MCF 10A (cell line): ENCODE results near the gene RXYLT1. TPM values are rescaled to one million over a fixed set of nuclear protein-coding genes. Genes with fewer than 3 reads are reported as not detected.

Experiments
- BruUV-seq: library from RNA; stranded (reverse); fragments of 400-500 nt; replicated peaks from 2 replicates; lab custom pipeline; 2021; lab: Mats Ljungman, UMichigan
- CTCF ChIA-PET: fragments of 300-600 bp; sonication (Branson Sonifier 250); formaldehyde crosslinking; extraction: SDS; loops from one replicate; lab custom pipeline; 2021; ENCODE audit warnings: antibody characterized with exemption, inconsistent platforms; lab: Yijun Ruan, JAX
- POLR2A ChIA-PET: fragments of 300-600, 350-650 bp; sonication (Branson Sonifier 250); formaldehyde crosslinking; extraction: SDS; loops from one replicate; lab custom pipeline; 2020; ENCODE audit warnings: antibody characterized with exemption, inconsistent platforms; lab: Yijun Ruan, JAX
- DNase-seq: peaks from one replicate; pipeline ENCODE4 v3.0.0-alpha.2; 2018; ENCODE audit not compliant: unreplicated experiment
- H3K27ac Mint-ChIP-seq: one replicate; pipeline ENCODE4 v1.8.0; 2022; ENCODE audit warnings: mild to moderate bottlenecking, low read depth, mixed read lengths; ENCODE audit not compliant: unreplicated experiment
- H3K27me3 Mint-ChIP-seq: one replicate; pipeline ENCODE4 v1.8.0; 2022; ENCODE audit warnings: mixed read lengths; ENCODE audit not compliant: insufficient read depth, unreplicated experiment
- H3K36me3 Mint-ChIP-seq: one replicate; pipeline ENCODE4 v1.8.0; 2022; ENCODE audit warnings: mild to moderate bottlenecking, moderate library complexity, mixed read lengths; ENCODE audit not compliant: insufficient read depth, unreplicated experiment
- H3K4me1 Mint-ChIP-seq: one replicate; pipeline ENCODE4 v1.8.0; 2022; ENCODE audit warnings: mixed read lengths; ENCODE audit not compliant: insufficient read depth, unreplicated experiment
- H3K4me3 Mint-ChIP-seq: one replicate; pipeline ENCODE4 v1.8.0; 2022; ENCODE audit warnings: mild to moderate bottlenecking, moderate library complexity, mixed read lengths; ENCODE audit not compliant: unreplicated experiment
- H3K9me3 Mint-ChIP-seq: one replicate; pipeline ENCODE4 v1.8.0; 2022; ENCODE audit warnings: mixed read lengths; ENCODE audit not compliant: unreplicated experiment
- intact Hi-C: fragments of 100-400 bp; cut with micrococcal nuclease; formaldehyde crosslinking; loops from 2 replicates; pipeline ENCODE4 v1.14.1; 2022
- total RNA-seq: library from RNA; stranded (reverse); gene quantifications from 2 replicates; pipeline ENCODE4 v1.2.3, GENCODE V29; 2022
- TF ChIP-seq, protein P1 (sequence below): fragments of 200-600 bp; IDR thresholded peaks from one replicate; pipeline ENCODE4 v1.8.0; 2022; ENCODE audit warnings: antibody characterized with exemption, mild to moderate bottlenecking; ENCODE audit not compliant: unreplicated experiment

The RXYLT1 gene
- total RNA-seq, 1 experiment from 2014 or later, result 26.7 TPM

- DNase-seq, result no peak
- H3K36me3 Mint-ChIP-seq, result peaks cover 16% of the 10 kb centered on the region
- intact Hi-C loops, result no loop called here
- no peaks in the 10 kb centered on the region for H3K9me3 Mint-ChIP-seq
- no TSS peak for BruUV-seq
- H3K4me1 Mint-ChIP-seq, result peaks cover 6% of the 10 kb centered on the region
- TF ChIP-seq, protein P1, sequence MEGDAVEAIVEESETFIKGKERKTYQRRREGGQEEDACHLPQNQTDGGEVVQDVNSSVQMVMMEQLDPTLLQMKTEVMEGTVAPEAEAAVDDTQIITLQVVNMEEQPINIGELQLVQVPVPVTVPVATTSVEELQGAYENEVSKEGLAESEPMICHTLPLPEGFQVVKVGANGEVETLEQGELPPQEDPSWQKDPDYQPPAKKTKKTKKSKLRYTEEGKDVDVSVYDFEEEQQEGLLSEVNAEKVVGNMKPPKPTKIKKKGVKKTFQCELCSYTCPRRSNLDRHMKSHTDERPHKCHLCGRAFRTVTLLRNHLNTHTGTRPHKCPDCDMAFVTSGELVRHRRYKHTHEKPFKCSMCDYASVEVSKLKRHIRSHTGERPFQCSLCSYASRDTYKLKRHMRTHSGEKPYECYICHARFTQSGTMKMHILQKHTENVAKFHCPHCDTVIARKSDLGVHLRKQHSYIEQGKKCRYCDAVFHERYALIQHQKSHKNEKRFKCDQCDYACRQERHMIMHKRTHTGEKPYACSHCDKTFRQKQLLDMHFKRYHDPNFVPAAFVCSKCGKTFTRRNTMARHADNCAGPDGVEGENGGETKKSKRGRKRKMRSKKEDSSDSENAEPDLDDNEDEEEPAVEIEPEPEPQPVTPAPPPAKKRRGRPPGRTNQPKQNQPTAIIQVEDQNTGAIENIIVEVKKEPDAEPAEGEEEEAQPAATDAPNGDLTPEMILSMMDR, result no peak
- H3K27ac Mint-ChIP-seq, result no peak overlapping the region
- no peaks in the 10 kb centered on the region for H3K27me3 Mint-ChIP-seq
- POLR2A ChIA-PET, result no interaction called here
- H3K4me3 Mint-ChIP-seq, result no peak overlapping the region
- CTCF ChIA-PET, result no interaction called here
Measured at GRCh38 chr12:63804746-63805145, 25.0 kb downstream of the RXYLT1 start.

GRCh38 chr12:63805704-63806672, 26.3 kb downstream of the RXYLT1 start:
- no TSS peak for BruUV-seq
- Mint-ChIP-seq H3K4me1 (peaks cover 6% of the 10 kb centered on the region), H3K9me3 (no peaks in the 10 kb centered on the region), H3K36me3 (peaks cover 16% of the 10 kb centered on the region), H3K4me3 (no peak overlapping the region), H3K27ac (no peak overlapping the region), H3K27me3 (no peaks in the 10 kb centered on the region)
- intact Hi-C loops, result no loop called here
- ChIA-PET CTCF (interaction anchor here (1.0 kb wide), 1 partner anchor 14 kb away, joined by 3 read pairs; no protein-coding TSS in a partner anchor), POLR2A (no interaction called here)
- TF ChIP-seq, protein P1, result no peak
- DNase-seq, result no peak

GRCh38 chr12:63808631-63809030, 28.9 kb downstream of the RXYLT1 start:
- H3K27me3 Mint-ChIP-seq, result no peaks in the 10 kb centered on the region
- ChIA-PET POLR2A (no interaction called here), CTCF (no interaction called here)
- H3K9me3 Mint-ChIP-seq, result no peaks in the 10 kb centered on the region
- BruUV-seq, result no TSS peak
- DNase-seq, result no peak
- intact Hi-C loops, result no loop called here
- peaks cover 15% of the 10 kb centered on the region for H3K36me3 Mint-ChIP-seq
- H3K4me3 Mint-ChIP-seq, result no peak overlapping the region
- TF ChIP-seq, protein P1, result no peak
- H3K4me1 Mint-ChIP-seq, result peaks cover 6% of the 10 kb centered on the region
- H3K27ac Mint-ChIP-seq, result no peak overlapping the region

- Mint-ChIP-seq H3K27me3 (no peaks in the 10 kb centered on the region), H3K4me3 (no peak overlapping the region), H3K27ac (no peak overlapping the region), H3K9me3 (no peaks in the 10 kb centered on the region), H3K4me1 (peaks cover 4% of the 10 kb centered on the region), H3K36me3 (peaks cover 7% of the 10 kb centered on the region)
- no TSS peak for BruUV-seq
- TF ChIP-seq, protein P1, result no peak
- no peak for DNase-seq
- ChIA-PET POLR2A (interaction anchor here (0.9 kb wide), 1 partner anchor 35 kb away, joined by 3 read pairs; the partner anchor contains the start of gene SRGAP1), CTCF (interaction anchor here (0.7 kb wide), 1 partner anchor 40 kb away, joined by 4 read pairs; no protein-coding TSS in a partner anchor)
- intact Hi-C loops, result no loop called here
Measured at GRCh38 chr12:63809566-63809965, 29.9 kb downstream of the RXYLT1 start.
